ENCODE data around the gene DDX55. TPM values are rescaled to one million over a fixed set of nuclear protein-coding genes. Genes with fewer than 3 reads are reported as not detected.

Gene DDX55
- total RNA-seq, 1 donor from 2014 or later, result 32.5 TPM

- TF ChIP-seq CTCF (conservative IDR thresholded peaks at IDR 0.05), result no peak
- H3K4me1 Mint-ChIP-seq (ENCODE audit: unreplicated experiment), result no peaks in the 10 kb centered on the region
- H3K9me3 Mint-ChIP-seq, result no peaks in the 10 kb centered on the region
- peaks cover 12% of the 10 kb centered on the region for H3K36me3 Mint-ChIP-seq
- no peaks in the 10 kb centered on the region for H3K27me3 Mint-ChIP-seq
- DNase-seq (ENCODE audit: extremely low spot score, unreplicated experiment), result no peak
- no peak overlapping the region for H3K4me3 Mint-ChIP-seq
- H3K27ac Mint-ChIP-seq, result no peak overlapping the region
Measured at GRCh38 chr12:123648401-123648800, 46.5 kb downstream of the DDX55 start.

- TF ChIP-seq CTCF (conservative IDR thresholded peaks at IDR 0.05), result no peak
- Mint-ChIP-seq H3K4me3 (no peak overlapping the region), H3K27me3 (no peaks in the 10 kb centered on the region), H3K27ac (no peak overlapping the region), H3K9me3 (no peaks in the 10 kb centered on the region), H3K4me1 (ENCODE audit: unreplicated experiment) (no peaks in the 10 kb centered on the region), H3K36me3 (peaks cover 17% of the 10 kb centered on the region)
- no peak for DNase-seq (ENCODE audit: extremely low spot score, unreplicated experiment)
Measured at GRCh38 chr12:123654129-123654701, 52.3 kb downstream of the DDX55 start.

DNA sequence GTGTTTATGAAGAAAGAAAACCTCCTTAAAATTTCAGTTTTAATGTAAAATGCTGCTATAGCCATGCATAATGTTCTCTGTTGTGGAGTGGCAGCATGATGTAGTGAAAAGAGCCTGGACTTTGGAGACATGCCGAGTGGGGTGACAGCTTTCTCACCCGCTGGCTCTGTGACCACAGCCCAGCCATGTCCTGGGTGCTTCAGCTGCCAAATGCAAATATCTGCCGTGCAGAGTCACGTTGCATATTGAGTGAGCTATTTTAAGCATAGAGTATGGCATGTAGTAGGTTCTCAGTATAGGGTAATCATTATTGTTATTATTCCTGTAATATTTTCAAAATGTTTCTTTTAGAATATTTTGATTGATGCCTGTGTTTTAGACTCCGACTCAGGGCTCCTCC is 53.5 kb downstream of the DDX55 start:
- DNase-seq (ENCODE audit: extremely low spot score, unreplicated experiment), result no peak
- Mint-ChIP-seq H3K4me3 (no peak overlapping the region), H3K27me3 (no peaks in the 10 kb centered on the region), H3K9me3 (no peaks in the 10 kb centered on the region), H3K4me1 (ENCODE audit: unreplicated experiment) (no peaks in the 10 kb centered on the region), H3K27ac (no peak overlapping the region), H3K36me3 (peaks cover 17% of the 10 kb centered on the region)
- TF ChIP-seq CTCF (conservative IDR thresholded peaks at IDR 0.05), result no peak

DNA sequence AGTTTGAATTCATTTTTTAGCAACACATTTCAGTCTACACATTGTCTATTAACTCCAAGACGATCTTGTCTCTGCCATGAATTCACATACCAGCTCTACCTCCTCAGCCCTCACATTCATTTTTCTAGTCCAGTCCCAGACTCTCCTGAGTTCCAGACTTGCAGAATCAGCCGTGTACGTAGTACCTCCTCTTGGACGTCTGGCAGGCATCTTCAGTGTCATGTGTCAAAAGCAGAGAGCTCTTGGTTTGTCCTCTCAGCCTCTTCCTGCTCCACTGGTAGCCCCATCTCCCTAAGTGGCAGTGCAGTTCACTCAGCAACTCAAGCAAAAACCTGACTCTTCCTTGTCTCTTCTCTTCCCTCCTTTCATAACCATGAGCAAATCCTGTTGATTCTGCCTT is 54.5 kb downstream of the DDX55 start:
- H3K9me3 Mint-ChIP-seq, result no peaks in the 10 kb centered on the region
- no peaks in the 10 kb centered on the region for H3K27me3 Mint-ChIP-seq
- H3K4me1 Mint-ChIP-seq (ENCODE audit: unreplicated experiment), result no peaks in the 10 kb centered on the region
- no peak overlapping the region for H3K27ac Mint-ChIP-seq
- DNase-seq (ENCODE audit: extremely low spot score, unreplicated experiment), result no peak
- TF ChIP-seq CTCF (conservative IDR thresholded peaks at IDR 0.05), result no peak
- H3K36me3 Mint-ChIP-seq, result peaks cover 13% of the 10 kb centered on the region
- H3K4me3 Mint-ChIP-seq, result no peak overlapping the region

GRCh38 chr12:123657211-123657610 is 55.3 kb downstream of the DDX55 start:
- Mint-ChIP-seq H3K4me1 (ENCODE audit: unreplicated experiment) (no peaks in the 10 kb centered on the region), H3K36me3 (peaks cover 8% of the 10 kb centered on the region), H3K9me3 (no peaks in the 10 kb centered on the region), H3K27ac (no peak overlapping the region), H3K27me3 (no peaks in the 10 kb centered on the region), H3K4me3 (no peak overlapping the region)
- TF ChIP-seq CTCF (conservative IDR thresholded peaks at IDR 0.05), result no peak
- DNase-seq (ENCODE audit: extremely low spot score, unreplicated experiment), result no peak
